ENCODE data around the gene TMEM178B. TPM values are rescaled to one million over a fixed set of nuclear protein-coding genes. Genes with fewer than 3 reads are reported as not detected.

The TMEM178B gene
- total and polyA plus RNA-seq, 10 of the 15 experiments (the other 5 are each of a cell fraction or from before 2014, with no cell fraction given): 0.01 to 1.1 (median 0.04) TPM; not detected in 2

GRCh38 chr7:141313896-141314295 is 240.0 kb downstream of the TMEM178B start:
- H3K27ac ChIP-seq (ENCODE audit: control insufficient read depth, insufficient read depth): no peak overlapping the region
- no peak for ATAC-seq
- no peaks in the 10 kb centered on the region for H3K79me2 ChIP-seq (ENCODE audit: control insufficient read depth, insufficient read depth, low read length)
- WGBS (ENCODE audit: insufficient coverage, insufficient replicate concordance, low lambda C conversion rate, missing lambda C conversion rate): 30% methylated on average over 5 of the region's 5 CpGs
- no peaks in the 10 kb centered on the region for H3K4me1 ChIP-seq (ENCODE audit: control insufficient read depth, insufficient read depth, low read length)
- no peaks in the 10 kb centered on the region for H3K9me3 ChIP-seq (replicated peaks; ENCODE audit: control insufficient read depth, insufficient read depth, low read length)
- H3K9ac ChIP-seq (ENCODE audit: control insufficient read depth, insufficient read depth, low read length): no peak overlapping the region
- H3K36me3 ChIP-seq (ENCODE audit: control insufficient read depth in 2 of 2, insufficient read depth in 2 of 2, low read length in 1 of 2): no peaks in the 10 kb centered on the region
- BruUV-seq (replicated peaks): no TSS peak
- TF ChIP-seq IKZF2 (IDR thresholded peaks at IDR 0.05) (no peak), SIX5 (IDR thresholded peaks at IDR 0.05; ENCODE audit: low read depth, low read length, severe bottlenecking) (no peak), MEF2A (IDR thresholded peaks at IDR 0.05; ENCODE audit: insufficient read depth, low read depth, low read length) (no peak), TARDBP (IDR thresholded peaks at IDR 0.05; ENCODE audit: borderline replicate concordance) (no peak), BHLHE40 (IDR thresholded peaks at IDR 0.05; ENCODE audit: borderline replicate concordance in 1 of 2, low read depth in 2 of 2, low read length in 1 of 2) (no peak), YY1 (IDR thresholded peaks at IDR 0.05; ENCODE audit: low read depth, low read length) (no peak), PRDM15 (CRISPR knock-in tag; IDR thresholded peaks at IDR 0.05) (no peak), RFX5 (IDR thresholded peaks at IDR 0.05; ENCODE audit: low read depth, low read length) (no peak)
- no peak for FAIRE-seq
- H3K4me3 ChIP-seq: no peak overlapping the region
- no peak for DNase-seq (ENCODE audit: low read depth, low spot score)
- intact Hi-C loops (cut with micrococcal nuclease; ENCODE audit: unreplicated experiment): loop anchor here (10.0 kb wide), 1 partner anchor 221 kb away; no protein-coding TSS in a partner anchor
- ChIA-PET CTCF (no interaction called here), POLR2A (no interaction called here), SMC1A (ENCODE audit: uncharacterized antibody, unreplicated experiment) (no interaction called here), RAD21 (ENCODE audit: unreplicated experiment) (no interaction called here)
- in situ Hi-C loops (cut with MboI): no loop called here
- H3K4me2 ChIP-seq (ENCODE audit: control insufficient read depth, insufficient read depth): no peak overlapping the region
- no peaks in the 10 kb centered on the region for H4K20me1 ChIP-seq (ENCODE audit: control insufficient read depth, insufficient read depth)
- no peak overlapping the region for H2AFZ ChIP-seq (ENCODE audit: control insufficient read depth, low read depth, low read length)
- H3K27me3 ChIP-seq (replicated peaks in 1 of 2; ENCODE audit: control insufficient read depth in 2 of 2, insufficient read depth in 2 of 2, low read length in 1 of 2): no peaks in the 10 kb centered on the region

Data from GM12878 (cell line).